Stomach (tissue), 9 donors: ENCODE data around the gene PTPN2. TPM values are rescaled to one million over a fixed set of nuclear protein-coding genes. Genes with fewer than 3 reads are reported as not detected.

Experiments
- DNase-seq, 2 donors: peaks; one replicate each; pipeline versions ENCODE4 v3.0.0 to v3.0.0-alpha.2; 2013 to 2019
- H3K27ac ChIP-seq, 5 donors: fragments of 200-600 bp in 4 of 5; sonication (generic) in 4 of 5; one replicate each; pipeline ENCODE4 v1.5.1; 2013 to 2019; ENCODE audit warnings: mild to moderate bottlenecking in 1 of 5, moderate library complexity in 1 of 5
- H3K27me3 ChIP-seq, 3 donors: fragments of 200-600 bp; sonication (generic); one replicate each; pipeline ENCODE4 v1.5.1; 2017 to 2019; ENCODE audit warnings: mixed run types in 1 of 3
- H3K36me3 ChIP-seq, 4 donors: fragments of 200-600 bp; sonication (generic); 1 replicate in 3 of 4; 2 replicates in 1 of 4; pipeline ENCODE4 v1.5.1; 2016 to 2019
- H3K4me1 ChIP-seq, 4 donors: fragments of 200-600 bp; sonication (generic); one replicate each; pipeline ENCODE4 v1.5.1; 2016 to 2019
- H3K4me3 ChIP-seq, 4 donors: fragments of 200-600 bp; sonication (generic) in 3 of 4; one replicate each; pipeline ENCODE4 v1.5.1; 2016 to 2019; ENCODE audit warnings: mild to moderate bottlenecking in 1 of 4
- H3K9me3 ChIP-seq, 4 donors: fragments of 200-600 bp; sonication (generic); one replicate each; pipeline ENCODE4 v1.5.1; 2016 to 2019
- CTCF ChIP-seq, 7 experiments: fragments of 450-650 bp in 4 of 7; fragments of 200-600 bp in 3 of 7; sonication (generic) in 3 of 7; IDR thresholded peaks; one replicate each; pipeline ENCODE4 v1.5.1; 2016 to 2019; ENCODE audit warnings: antibody characterized with exemption in 7 of 7, control low read depth in 2 of 7, mild to moderate bottlenecking in 1 of 7
- EP300 ChIP-seq: sonication (generic); formaldehyde crosslinking; IDR thresholded peaks from one replicate; pipeline ENCODE4 v1.6.1; 2017; ENCODE audit warnings: antibody characterized with exemption
- POLR2A ChIP-seq, 4 donors: fragments of 450-650 bp; IDR thresholded peaks; one replicate each; pipeline ENCODE4 v1.6.1; 2016; ENCODE audit warnings: antibody characterized with exemption in 4 of 4, control low read depth in 2 of 4, mild to moderate bottlenecking in 1 of 4, moderate library complexity in 1 of 4
- POLR2AphosphoS5 ChIP-seq, 3 donors: sonication (generic); formaldehyde crosslinking; IDR thresholded peaks; one replicate each; pipeline ENCODE4 v1.6.1; 2016; ENCODE audit warnings: antibody characterized with exemption in 3 of 3
- WGBS, 5 donors: extraction: QIAGEN DNeasy Blood & Tissue Kit in 3 of 5; methylation state at CpG; one replicate each; pipeline versions ENCODE4 v1.1.5 to v1.1.7; 2013 to 2018; 5-methylcytosine and 5-hydroxymethylcytosine counted together
- intact Hi-C: fragments of 100-400 bp; cut with DNase I; formaldehyde crosslinking; loops from one replicate; pipeline ENCODE4 v1.15.1; 2023; ENCODE audit warnings: low total_unique reads
- polyA plus RNA-seq, 3 donors: library from polyadenylated mRNA; stranded (reverse); fragments of 200-250 nt; gene quantifications; one replicate each; pipeline ENCODE4 v1.2.3, GENCODE V29; 2013
- total RNA-seq, 5 donors: library from RNA; depleted of rRNA; stranded (reverse); fragments of >200 nt; gene quantifications; one replicate each; pipeline versions ENCODE4 v1.1.0 to v1.2.3, GENCODE V29; 2014 to 2016
- donor health status: healthy with polysubstance abuse.
- donor health status: Bipolar disorder and iron deficiency.
- donor health status: healthy.

Gene PTPN2
- total and polyA plus RNA-seq, 8 donors, result 5.8 to 66.7 (median 30.3) TPM

GRCh38 chr18:12839526-12840196, 44.4 kb downstream of the PTPN2 start:
- Histone ChIP-seq H3K4me1 (peaks cover 6 to 50% (median 20%) of the 10 kb centered on the region in 4 donors), H3K9me3 (no peaks in the 10 kb centered on the region), H3K27ac (peak overlapping the region in 4 of 5 donors; percentile 73 to 90 (median 84)), H3K4me3 (no peak overlapping the region), H3K36me3 (peaks cover 0 to 20% (median 14%) of the 10 kb centered on the region in 4 donors), H3K27me3 (no peaks in the 10 kb centered on the region)
- no peak for TF ChIP-seq POLR2AphosphoS5 (IDR thresholded peaks at IDR 0.05)
- TF ChIP-seq POLR2A (IDR thresholded peaks at IDR 0.05), result no peak
- no peak for TF ChIP-seq EP300
- no peak for TF ChIP-seq CTCF (IDR thresholded peaks at IDR 0.05)
- intact Hi-C loops, result no loop called here
- DNase-seq, result peak in 1 of 2 donors; percentile 24
- 72 to 100% (median 82%) methylated on average over 1 of the region's 1 CpG for WGBS, 5 donors

- no peaks in the 10 kb centered on the region for H3K9me3 ChIP-seq
- 13 to 38% (median 29%) methylated on average over 2 of the region's 2 CpGs for WGBS, 5 donors
- no peak overlapping the region for H3K4me3 ChIP-seq
- intact Hi-C loops, result no loop called here
- H3K27ac ChIP-seq, result peak overlapping the region in 4 of 5 donors; percentile 73 to 90 (median 84)
- no peaks in the 10 kb centered on the region for H3K27me3 ChIP-seq
- TF ChIP-seq POLR2AphosphoS5 (IDR thresholded peaks at IDR 0.05), result no peak
- TF ChIP-seq CTCF (IDR thresholded peaks at IDR 0.05), result no peak
- TF ChIP-seq EP300, result no peak
- no peak for TF ChIP-seq POLR2A (IDR thresholded peaks at IDR 0.05)
- peaks cover 6 to 50% (median 20%) of the 10 kb centered on the region in 4 donors for H3K4me1 ChIP-seq
- DNase-seq, result peak in 1 of 2 donors; percentile 38
- H3K36me3 ChIP-seq, result peaks cover 0 to 23% (median 14%) of the 10 kb centered on the region in 4 donors
Observed at GRCh38 chr18:12839057-12839525, 44.9 kb downstream of the PTPN2 start.

- H3K4me1 ChIP-seq, result peaks cover 6 to 44% (median 20%) of the 10 kb centered on the region in 4 donors
- no peaks in the 10 kb centered on the region for H3K27me3 ChIP-seq
- H3K9me3 ChIP-seq, result no peaks in the 10 kb centered on the region
- WGBS, 5 donors, result 13 to 32% (median 18%) methylated on average over 4 of the region's 4 CpGs
- intact Hi-C loops, result no loop called here
- peak; percentile 60 to 90 for DNase-seq
- peak overlapping the region in 1 of 4 donors; percentile 12 for H3K4me3 ChIP-seq
- H3K27ac ChIP-seq, result peak overlapping the region; percentile 57 to 90 (median 80)
- TF ChIP-seq CTCF (IDR thresholded peaks at IDR 0.05), result no peak
- no peak for TF ChIP-seq POLR2A (IDR thresholded peaks at IDR 0.05)
- peak in 1 of 3 donors; percentile 71 for TF ChIP-seq POLR2AphosphoS5 (IDR thresholded peaks at IDR 0.05)
- peaks cover 0 to 31% (median 23%) of the 10 kb centered on the region in 4 donors for H3K36me3 ChIP-seq
Observed at GRCh38 chr18:12838178-12838634, 45.8 kb downstream of the PTPN2 start.

- peak in 1 of 2 donors; percentile 44 for DNase-seq
- intact Hi-C loops, result no loop called here
- H3K9me3 ChIP-seq, result no peaks in the 10 kb centered on the region
- no peak overlapping the region for H3K4me3 ChIP-seq
- no peaks in the 10 kb centered on the region for H3K27me3 ChIP-seq
- H3K36me3 ChIP-seq, result peaks cover 0 to 34% (median 28%) of the 10 kb centered on the region in 4 donors
- H3K4me1 ChIP-seq, result peaks cover 6 to 42% (median 20%) of the 10 kb centered on the region in 4 donors
- H3K27ac ChIP-seq, result peak overlapping the region in 4 of 5 donors; percentile 66 to 90 (median 84)
- TF ChIP-seq POLR2A (IDR thresholded peaks at IDR 0.05) (no peak), CTCF (IDR thresholded peaks at IDR 0.05) (no peak)
Observed at GRCh38 chr18:12837747-12838146, 46.3 kb downstream of the PTPN2 start.
